SW480 (cell line): Measurements from ENCODE around the gene NPB.
A peak's percentile ranks its signal among the peaks of the same experiment; 100 is the strongest.

Source experiments
- DNase-seq: peaks from one replicate; pipeline ENCODE4 v3.0.0-alpha.2; 2016; ENCODE audit warnings: low spot score

Gene NPB

DNA sequence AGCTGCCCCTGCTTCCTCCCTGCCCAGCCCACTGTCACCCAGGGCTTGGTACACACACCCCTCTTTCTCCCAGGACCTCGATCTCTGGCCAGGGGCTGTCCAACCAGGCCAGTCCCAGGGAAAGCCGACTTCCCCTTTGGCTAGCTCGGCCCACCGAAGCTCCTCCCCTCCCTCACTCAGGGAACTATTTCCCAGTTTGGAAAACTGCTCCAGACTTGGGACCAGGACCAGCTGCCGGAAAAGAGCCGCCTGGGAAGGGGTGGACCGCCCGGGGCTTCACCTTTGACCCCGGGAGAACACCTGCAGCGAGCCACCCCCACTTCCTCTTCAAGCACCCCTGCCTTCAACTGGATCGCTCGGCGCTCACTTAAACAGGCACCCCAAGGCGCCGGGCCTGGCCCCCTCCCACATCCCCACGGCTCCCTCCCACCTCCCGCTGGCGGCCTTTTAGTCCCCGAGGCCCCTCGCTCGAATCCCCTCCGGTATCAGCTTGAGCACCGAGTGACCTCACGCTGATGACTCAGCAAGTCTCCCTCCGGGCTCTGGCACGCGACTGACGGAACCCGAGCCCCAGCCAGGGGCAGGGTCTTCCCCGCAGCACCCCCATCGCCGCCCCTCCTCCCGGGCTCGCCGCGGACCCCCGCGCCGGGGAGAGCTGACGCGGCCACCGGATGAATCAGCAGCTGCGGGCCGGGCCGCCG is 24.6 kb downstream of the NPB start:
- peak; percentile 72 for DNase-seq

DNA sequence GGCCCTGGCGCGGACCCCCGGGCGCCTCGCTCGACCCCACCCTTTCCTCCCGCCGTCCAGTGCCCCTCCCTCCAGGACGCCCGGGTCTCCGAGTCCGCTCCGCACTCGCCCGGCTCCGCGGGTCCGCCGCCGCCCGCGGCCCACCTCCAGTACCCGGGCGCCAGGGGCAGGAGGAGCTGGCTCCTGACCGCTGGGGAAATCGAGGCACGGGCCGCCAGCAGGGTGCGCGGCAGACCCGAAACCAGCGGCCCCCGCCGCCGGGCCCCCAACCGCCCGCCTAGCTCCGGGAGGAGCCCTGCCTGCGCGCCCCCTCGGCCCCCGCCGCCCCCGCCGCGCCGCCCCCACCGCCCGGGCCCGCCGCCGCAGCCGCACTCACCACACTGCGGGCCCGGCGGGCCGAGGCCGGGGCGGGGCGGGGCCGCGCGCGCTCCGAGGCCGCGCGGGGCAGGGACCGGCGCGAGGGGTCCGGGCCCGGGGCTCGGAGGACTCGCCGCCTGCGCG is 25.2 kb downstream of the NPB start:
- no peak for DNase-seq

DNA sequence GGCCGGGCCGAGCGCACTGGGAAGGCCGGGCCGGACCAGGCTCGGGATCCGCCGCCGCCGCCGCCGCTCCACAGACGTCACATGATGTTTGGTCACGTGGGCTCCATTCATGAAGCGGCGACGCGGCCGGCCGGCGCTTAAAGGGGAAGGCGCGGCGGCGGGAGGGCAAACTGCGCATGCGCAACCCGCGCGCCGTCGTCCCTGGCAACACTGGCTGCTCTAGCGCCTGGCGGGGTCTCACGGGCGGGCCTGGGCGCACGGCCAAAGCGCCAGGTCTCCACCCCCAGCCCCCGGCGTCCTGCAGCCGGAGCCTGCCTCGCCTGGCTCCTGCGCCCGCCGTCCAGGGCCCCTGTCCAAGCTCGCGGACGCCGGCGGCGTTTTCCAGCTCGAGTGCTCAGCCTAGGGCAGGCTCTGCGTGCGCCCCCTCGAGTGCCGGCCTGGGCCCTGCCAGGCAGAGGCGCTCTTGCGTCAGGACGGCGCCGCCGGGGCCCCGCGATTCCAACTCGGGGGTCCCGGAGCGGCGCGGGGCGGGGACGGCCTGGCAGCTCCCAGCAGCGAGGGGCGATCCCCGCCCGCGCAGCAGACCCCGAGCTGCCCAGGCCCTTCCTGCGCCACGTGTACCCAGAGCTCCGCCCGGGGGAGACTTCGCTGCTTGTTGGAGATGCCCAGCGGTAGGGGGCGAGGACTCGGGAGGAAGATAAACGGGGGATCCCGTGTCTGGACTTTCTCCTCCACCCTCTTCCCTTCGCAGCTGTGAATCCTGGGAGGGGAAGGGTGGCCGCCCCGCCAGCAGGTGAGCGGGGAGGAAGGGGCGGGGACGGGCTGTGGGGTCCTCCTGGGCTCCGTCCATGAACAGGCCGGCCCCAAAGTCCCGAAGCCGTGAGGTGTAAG is 25.9 kb downstream of the NPB start, which contains the start of gene MAFG:
MAFG (minus strand) TSS at position 83 of the 891 bp plus-strand sequence. CDS start 4,550 bp downstream, outside the sequence.
- DNase-seq, result peak; percentile 88

DNA sequence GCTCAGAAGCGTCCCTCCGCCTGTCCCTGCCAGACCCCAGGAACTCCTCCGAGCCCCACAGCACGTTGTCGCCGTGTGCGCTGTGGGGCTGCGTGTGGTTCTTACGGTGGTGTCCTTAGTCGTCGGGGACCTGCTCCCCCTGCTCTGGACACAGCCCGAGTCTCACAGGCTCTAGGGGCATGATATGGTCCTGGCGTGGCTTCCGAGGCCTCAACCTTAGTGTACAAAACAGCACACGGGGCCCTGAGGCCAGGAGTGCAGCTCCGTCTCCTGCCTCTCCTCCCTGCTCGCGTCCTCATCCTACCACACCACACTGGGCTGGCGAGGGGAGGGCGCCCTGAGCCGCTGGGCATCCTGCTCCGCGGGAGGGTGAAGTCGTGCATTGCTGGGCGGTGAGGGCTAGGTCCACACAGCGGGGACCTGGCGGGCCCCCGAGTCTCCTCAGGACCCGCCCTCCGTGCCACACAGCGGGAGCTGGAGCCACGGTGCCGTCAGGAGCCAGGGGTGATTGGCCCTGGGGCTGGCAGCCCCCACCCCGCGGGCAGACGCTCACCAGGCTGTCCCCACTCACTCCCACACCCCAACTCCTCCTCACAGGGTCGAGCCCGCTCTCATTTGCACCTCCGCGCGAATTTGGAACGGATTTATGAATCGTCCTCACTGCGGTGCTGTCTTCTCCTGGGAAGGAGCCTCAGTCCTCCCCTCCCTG is 26.7 kb downstream of the NPB start:
- DNase-seq, result no peak

DNA sequence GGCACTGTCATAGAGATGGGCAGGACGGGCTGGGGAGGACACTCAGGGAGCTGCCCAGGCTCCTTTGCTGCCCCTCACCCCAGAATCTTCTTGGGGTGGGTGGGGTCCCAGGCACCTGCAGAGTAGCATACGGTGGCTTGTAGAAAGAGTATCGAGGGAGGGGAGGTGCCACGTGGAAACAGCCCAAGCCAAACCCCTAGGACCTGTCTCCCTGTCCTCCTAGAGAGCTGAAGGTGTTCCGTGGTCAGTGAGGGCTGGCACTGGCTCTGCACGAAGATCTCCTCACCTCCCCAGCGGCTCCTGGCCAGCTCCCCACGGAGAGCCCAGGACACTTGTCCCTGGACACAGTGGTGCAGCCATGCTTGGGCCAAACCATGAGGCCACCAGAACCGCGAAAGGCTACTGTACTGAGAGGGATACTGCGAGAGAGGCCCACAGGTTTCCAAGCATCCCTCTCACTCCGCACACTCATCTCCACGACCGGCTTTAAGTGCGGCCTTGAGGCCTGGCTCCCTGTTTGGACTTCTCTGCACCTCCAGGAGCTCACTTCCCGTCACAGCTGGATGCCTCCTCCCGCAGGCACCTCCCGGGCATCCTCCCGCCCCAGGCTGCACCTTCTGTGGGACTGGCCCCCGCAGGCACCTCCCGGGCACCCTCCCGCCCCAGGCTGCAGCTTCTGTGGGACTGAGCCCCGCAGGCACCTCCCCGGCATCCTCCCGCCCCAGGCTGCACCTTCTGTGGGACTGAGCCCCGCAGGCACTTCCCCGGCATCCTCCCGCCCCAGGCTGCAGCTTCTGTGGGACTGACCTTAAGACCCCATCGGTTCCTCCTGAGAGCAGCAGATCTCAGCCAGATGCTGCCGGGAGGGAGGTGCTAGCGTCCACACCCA is 27.5 kb downstream of the NPB start:
- DNase-seq, result no peak

DNA sequence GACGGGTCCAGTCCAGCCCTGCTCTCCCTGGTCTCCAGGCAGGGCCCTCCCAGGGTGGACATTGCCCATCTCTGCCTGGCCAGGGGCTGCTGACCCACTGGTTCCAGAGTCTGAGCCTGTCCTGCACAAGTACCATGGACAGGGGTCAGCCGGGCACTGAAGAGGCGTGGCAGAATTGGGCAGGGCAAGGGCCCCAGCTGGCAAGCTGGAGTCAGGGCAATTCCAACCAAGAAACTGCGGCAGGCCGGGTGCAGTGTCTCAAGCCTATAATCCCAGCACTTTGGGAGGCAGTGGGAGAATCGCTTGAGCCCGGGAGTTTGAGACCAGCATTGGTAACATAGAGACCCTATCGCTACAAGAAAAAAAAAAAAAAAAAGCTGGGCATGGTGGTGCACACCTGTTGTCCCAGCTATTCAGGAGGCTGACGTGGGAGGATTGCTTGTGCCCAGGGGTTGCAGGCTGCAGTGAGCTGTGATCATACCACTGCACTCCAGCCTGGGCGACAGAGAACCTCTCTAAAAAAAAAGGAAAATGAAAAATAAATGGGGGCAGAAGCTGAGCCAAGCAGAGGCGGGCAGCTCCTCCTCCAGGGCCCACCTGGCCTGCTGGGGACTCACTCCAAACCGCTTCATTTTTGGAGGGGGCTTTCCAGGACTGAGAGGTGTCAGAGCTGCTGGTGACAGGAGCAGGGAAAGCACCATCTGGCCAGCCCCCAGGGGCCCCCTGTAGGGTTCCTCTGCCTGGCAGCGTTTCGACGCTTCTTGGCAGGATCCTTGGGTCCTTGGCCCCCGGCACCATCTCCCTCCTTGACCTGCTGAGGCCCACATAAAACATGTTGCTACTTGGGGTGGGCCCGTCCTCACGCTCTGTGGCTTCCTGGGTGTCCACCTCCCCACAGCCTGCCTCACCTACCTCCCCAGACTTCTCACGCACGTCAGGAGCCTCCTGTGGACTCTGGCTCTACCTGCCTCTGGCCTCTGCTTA is 28.4 kb downstream of the NPB start:
- no peak for DNase-seq

DNA sequence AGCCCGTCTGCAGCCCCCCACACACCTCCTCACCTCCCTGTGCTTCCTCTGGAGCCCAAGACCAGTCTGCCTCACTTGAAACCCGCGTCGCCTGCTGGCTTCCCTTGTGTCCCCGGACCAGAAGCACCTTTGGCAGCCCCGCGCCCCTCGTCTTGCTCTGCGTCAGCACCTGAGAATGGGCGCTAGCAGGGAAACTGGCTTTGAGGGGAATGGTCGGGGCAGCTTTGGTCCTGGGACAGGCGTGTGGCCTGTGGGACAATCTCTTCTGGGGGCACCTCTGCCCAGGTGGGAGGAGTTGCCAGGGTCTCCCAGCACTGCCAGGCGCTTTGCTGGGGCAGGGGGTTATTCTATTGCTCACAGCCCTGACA is 29.1 kb downstream of the NPB start:
- DNase-seq, result no peak

DNA sequence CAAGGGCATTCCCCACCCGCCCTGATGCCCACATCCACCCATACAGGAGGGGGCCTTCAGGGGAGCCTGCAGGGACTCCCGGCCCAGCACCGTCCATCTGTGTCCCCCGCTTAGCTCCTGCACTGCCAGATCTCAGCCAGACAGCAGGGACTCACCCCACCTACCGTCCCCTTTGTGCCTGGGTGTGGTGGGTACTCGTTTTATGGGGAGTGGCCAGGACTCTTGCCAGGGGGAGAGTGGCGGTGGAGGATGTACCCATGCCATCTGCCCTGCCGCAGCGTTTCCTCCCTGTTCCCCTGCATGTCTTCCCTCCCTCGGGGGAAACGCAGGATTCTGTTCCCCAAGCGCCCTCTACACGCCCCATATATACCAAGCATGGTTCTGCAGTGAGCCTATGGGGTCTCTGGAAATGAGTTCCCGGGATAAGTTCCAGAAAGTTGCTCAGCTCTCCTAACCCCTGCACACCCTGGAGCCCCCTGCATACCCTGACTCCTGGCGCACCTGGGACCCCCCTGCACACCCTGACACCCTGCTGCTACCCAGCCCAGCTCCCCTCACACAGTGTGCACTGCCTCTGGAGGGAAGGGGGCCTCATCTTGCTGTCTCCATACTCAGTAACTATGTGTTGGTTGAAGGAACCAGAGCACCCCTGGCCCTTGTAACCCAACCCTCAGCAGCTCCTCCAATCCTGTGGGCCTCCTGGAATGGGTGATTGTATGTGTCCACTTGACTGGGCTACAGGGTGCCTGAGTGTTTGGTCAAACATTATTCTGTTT is 29.7 kb downstream of the NPB start:
- DNase-seq, result no peak

DNA sequence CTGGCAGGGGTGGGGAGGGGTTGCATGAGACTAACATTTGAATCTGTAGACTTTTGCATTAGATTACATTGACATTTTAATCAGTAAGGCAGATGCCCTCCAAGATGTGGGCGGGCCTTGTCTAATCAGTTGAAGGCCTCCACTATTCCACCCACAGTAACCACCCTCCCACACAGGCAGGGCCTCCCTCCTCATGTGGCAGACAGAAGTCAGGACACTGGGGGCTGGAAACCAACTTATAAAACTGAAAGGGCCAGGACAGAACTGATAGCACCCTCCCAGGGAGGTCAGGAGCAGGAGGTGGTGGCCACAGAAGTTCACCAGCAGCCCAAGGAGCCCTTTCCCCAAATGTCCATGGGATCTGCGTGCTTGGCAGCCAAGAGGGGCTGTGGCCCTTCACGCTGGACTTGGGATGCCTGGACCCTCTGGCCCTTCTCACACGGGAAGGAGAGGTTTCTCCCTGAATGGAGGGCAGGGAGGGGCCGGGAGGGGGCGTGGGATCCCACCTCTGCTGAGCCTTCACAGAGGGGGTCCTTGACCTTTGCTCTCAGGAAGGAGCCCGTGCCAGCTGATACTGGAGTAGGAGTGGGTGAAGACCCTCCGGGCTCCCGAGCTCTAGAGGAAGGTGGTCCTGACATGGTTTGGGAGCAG is 30.4 kb downstream of the NPB start:
- no peak for DNase-seq

DNA sequence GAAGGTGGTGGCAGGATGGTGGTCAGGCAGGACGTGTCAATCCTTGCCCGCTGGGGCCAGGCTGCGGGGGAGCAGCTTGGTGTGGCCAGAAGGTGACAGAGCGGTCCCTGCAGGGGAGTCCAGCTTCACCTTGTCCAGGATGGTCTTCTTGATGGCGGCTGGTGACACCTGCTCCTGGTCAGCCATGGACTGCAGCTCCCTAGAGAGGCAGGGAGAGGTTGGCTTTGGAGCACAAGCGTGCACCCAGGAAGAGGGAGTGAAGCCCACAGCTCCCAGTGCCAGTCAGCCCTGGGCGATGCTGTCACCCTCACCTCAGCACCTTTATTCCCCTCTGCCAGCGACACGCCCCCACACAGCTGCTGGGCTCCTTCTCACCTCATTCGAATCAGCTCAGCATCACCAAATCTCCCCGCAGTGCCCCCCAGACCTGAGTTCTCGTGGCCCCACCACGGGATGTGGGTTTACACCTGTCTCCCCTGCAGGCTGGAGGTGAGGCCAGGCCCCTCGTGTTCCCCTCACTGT is 31.2 kb downstream of the NPB start:
- DNase-seq, result no peak

DNA sequence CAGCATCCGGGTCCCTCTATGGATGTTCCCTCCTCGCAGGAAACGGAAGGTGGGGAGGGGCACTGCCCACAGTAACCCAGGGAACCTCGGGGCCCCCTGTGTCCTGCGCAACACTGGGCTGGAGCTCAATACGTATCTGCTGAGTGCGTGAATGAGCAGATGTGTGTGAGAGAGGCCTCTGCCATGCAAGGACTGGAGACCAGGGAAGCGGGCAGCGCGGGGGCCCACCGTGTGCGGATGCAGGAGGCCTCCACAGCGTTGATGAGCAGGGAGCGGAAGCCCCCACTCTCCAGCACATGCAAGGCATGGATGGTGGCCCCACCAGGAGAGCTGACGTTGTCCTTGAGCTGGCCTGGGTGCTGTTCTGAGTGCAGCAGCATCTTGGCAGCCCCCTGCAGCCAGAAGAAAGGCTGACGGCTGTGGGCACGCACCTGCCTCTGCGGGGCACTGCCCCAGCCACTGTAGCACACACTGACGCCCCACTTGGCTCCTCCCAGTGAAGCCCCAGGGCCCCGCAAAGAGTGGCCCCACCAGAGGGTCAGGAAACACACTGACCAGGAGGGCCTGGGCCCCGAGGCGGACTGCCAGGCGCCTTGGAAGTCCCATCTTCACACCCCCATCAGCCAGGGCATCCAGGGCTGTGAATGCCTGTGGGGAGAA is 32.2 kb downstream of the NPB start:
- DNase-seq, result no peak

DNA sequence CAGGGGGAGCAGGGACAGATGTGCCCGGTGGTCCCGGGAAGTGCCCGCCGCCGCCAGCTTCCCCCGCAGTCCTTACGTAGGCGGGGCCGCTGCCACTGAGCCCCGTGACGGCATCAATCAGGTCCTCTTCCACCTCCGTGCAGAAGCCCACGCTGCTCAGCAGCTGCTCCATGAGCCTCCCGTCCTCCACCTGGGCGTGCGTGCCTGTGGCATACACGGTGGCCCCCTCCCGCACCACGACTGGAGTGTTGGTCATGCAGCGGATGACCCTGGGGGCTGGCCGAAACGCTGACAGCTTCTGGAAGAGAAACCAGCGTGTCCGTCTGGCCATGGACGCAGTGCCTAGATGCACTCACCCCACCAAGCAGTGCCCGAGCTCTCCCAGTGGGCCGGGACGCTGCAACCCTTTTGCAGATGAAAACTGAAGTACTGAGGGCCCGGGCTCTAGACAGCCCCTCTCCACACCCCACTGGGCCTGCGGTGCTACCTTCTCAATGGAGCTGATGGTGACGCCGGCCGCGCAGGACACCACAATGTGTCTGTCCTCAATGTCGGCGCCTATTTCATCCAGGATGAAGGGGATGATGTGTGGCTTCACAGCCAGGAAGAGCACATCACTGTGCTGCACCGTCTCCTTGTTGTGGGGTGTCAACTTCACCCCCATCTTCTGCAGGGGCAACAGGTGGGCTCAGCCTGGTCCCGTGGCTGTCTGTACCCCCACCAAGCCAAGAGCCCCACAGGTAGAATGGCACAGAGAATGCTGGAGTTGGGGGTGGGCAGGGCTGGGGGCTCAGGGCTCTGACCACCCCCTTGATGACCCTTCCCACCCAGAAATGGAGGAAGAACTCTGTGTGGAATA is 33.0 kb downstream of the NPB start:
- no peak for DNase-seq

DNA sequence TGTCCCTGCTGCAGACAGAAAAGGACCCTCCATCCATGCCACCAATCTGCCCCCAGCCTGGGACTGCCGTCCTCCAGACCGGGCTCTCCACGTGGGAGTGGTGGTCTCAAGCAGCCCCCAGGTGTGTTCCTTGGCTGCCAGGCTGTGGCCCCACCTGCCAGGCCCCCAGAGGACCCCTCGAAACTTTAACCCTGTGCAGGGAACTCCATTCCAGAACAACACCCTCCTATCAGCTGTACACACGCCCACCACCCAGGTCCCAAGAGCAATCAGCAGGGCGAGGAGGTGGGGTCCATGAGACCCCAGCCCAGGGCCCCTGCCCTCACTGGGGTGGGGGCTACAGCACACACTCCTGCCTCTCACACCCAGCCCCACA is 33.7 kb downstream of the NPB start:
- no peak for DNase-seq

DNA sequence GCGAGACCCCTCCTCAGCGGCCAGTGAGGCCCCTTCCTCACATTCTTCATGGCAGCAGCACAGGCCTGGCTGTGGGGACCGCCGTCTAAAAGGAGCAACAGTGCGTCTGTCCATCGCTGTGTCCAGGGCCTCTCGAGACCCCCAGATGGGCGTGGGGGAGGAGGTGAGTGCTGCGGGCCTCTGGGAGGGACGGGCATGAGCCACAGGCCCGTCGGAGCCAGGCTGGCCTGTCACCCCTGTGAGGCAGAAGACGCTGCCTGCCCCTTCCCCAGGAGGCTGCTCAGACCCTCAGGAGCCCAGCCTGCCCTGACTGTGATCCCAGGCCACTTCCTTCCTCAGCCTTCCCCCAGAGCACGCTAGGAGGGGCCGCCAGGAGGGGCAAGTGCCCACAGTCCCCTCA is 37.2 kb downstream of the NPB start:
- DNase-seq, result no peak

DNA sequence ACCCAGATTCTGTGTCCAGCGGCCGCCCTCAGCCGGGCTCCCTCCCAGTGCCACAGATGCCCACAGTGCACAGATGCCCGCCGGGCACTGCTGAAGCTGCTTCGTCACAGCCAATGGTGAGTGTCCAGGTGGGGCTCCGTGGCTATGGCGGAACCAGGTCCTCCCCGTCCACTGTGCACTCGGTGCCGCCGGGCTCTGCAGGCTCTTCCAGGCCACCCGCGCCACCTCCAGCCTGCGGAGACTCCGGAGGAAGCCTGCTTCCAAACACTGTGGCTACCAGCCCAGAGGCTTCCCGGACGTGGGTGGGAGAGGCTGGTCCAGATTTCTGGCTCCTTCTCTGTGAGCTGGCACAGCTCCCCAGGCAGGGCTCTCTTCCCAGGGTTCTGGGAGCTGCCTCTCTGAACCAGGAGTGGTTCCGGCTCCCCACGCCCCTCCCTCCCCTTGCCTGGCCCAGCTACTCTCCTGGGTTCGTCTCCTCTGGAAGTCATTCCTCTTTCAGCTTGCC is 37.9 kb downstream of the NPB start:
- no peak for DNase-seq

DNA sequence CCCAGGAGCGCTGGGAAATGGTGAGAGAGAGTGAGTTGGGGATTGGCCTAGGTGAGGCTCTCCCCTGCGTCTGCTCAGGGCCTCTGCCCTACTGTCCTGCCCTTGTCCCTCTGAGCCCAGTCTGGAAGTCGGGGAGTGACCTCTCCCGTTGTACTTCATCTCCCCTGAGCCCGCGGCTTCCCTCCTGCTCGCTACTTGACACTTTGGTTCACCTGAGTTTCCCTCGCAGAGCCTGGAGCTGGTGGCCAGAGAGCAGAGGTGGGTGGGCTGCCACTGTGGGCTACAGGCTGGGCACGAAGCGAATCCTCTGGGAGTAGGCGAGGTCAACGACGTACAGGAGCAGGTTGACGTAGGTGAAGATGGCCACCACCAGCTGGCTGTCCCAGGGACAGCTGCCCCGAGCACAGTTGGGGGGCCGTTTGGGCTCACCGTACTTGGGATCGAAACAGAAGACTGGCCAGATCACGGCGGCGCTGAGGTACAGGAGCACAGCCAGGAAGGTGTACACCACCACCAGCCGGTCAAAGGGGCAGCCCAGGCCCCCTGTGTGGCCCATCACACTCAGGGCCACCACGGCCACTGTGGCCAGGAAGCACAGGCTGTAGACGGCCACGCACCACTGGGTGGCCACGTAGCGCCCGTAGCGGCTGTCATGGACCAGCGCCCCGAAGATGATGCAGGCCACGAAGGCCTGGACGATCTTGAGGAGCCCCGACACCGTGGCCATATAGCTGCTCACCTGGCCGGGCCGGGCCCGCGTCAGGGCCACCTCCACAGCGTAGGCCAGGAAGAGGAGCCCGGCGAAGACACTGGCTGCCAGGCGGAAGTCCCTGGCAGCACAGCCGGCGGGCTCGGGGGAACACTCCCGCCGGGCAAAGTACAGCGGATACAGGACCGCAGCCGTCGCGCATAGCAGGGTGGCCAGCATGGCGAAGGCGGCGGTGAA is 38.8 kb downstream of the NPB start:
- DNase-seq, result no peak
